Right lobe of liver (tissue), 4 donors: ENCODE measurements around the gene EPB41L3.

Experiments used
- POLR2A ChIP-seq: fragments of 450-650 bp; IDR thresholded peaks from one replicate; pipeline ENCODE4 v1.6.1; 2017; ENCODE audit warnings: antibody characterized with exemption, mild to moderate bottlenecking
- TF ChIP-seq, protein P1 (sequence below), 4 donors: fragments of 200-600 bp in 3 of 4; fragments of 450-650 bp in 1 of 4; IDR thresholded peaks; one replicate each; pipeline versions ENCODE4 v1.5.1 to v1.8.0; 2016 to 2022; ENCODE audit warnings: antibody characterized with exemption in 4 of 4, mild to moderate bottlenecking in 2 of 4
- donor health status: DM: no; HTN: no; CAD: no.
- donor health status: DM: no; HTN: no; CAD: no.
- donor health status: DM: no; HTN: yes; CAD: no.

DNA sequence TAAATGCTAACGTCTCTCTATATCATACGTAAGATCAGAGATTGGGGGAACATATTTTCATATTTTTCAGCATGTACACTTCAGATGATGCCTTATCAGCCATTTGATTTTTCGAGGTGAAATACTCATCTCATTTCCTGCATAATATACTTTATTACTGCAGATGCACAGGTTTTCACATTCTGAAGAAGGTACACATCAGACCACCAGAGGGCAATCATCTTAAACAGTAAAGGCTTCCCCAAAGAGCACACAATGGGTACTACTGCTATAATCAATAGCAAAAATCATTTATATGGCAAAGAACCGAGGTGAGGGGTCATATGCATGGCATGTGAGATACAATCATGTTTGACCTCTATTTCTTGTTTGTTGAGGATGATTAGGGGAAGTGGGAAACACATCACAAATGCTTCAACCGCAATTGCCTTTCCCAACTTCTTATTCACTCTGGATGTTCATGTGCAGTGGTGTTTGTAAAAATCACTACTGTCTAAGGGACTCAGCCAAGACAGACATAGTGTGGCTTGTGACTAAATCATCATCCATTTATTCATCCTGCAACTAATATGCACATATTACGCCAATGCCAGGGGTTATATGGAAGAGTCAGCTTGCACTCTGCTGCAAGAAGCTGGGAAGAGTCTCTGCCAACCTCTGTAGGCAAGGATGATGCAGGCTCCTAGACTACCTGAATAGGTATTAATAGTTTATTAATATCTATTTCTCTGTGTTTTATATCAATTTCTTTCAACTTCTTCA lies 118.7 kb downstream of the EPB41L3 start:
- TF ChIP-seq, protein P1, sequence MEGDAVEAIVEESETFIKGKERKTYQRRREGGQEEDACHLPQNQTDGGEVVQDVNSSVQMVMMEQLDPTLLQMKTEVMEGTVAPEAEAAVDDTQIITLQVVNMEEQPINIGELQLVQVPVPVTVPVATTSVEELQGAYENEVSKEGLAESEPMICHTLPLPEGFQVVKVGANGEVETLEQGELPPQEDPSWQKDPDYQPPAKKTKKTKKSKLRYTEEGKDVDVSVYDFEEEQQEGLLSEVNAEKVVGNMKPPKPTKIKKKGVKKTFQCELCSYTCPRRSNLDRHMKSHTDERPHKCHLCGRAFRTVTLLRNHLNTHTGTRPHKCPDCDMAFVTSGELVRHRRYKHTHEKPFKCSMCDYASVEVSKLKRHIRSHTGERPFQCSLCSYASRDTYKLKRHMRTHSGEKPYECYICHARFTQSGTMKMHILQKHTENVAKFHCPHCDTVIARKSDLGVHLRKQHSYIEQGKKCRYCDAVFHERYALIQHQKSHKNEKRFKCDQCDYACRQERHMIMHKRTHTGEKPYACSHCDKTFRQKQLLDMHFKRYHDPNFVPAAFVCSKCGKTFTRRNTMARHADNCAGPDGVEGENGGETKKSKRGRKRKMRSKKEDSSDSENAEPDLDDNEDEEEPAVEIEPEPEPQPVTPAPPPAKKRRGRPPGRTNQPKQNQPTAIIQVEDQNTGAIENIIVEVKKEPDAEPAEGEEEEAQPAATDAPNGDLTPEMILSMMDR (IDR thresholded peaks at IDR 0.05) = peak in 3 of 4 donors; percentile 32 to 37 (median 33)
- TF ChIP-seq POLR2A = no peak
